Breast epithelium (tissue), 3 donors: ENCODE data around the gene AUH.

Experiments used
- CTCF ChIP-seq, 3 donors: fragments of 450-650 bp; IDR thresholded peaks; one replicate each; pipeline ENCODE4 v1.5.1; 2016 to 2017; ENCODE audit warnings: antibody characterized with exemption in 3 of 3, mild to moderate bottlenecking in 3 of 3, moderate library complexity in 3 of 3
- POLR2AphosphoS5 ChIP-seq, 3 donors: sonication (generic); formaldehyde crosslinking; IDR thresholded peaks; one replicate each; pipeline ENCODE4 v1.6.1; 2017; ENCODE audit warnings: antibody characterized with exemption in 3 of 3

- TF ChIP-seq CTCF (IDR thresholded peaks at IDR 0.05) = no peak
- TF ChIP-seq POLR2AphosphoS5 (IDR thresholded peaks at IDR 0.05) = no peak
Measured at GRCh38 chr9:91185193-91185886, 176.4 kb downstream of the AUH start.
